Activated CD8-positive, alpha-beta memory T cell treated with anti-CD3 and anti-CD28 coated beads, Interleukin-2, amount 10 ng/mL, durations not matched to agents 7 days and 5 days (primary cell): ENCODE results near the gene UVSSA. TPM values are rescaled to one million over a fixed set of nuclear protein-coding genes. Genes with fewer than 3 reads are reported as not detected.

Experiments used
- ATAC-seq: fragments of 150-1000 bp; cut with Tn5 transposase; one replicate; pipeline ENCODE4 v1.10.0; 2021; ENCODE audit warnings: moderate library complexity
- CTCF ChIA-PET: fragments of 350-600 bp; sonication (Branson Sonifier 250); formaldehyde crosslinking; loops from one replicate; lab custom pipeline; 2021; ENCODE audit warnings: antibody characterized with exemption; lab: Charles Lee
- DNase-seq: peaks from one replicate; pipeline ENCODE4 v3.0.0-alpha.2; 2020
- H3K27ac Mint-ChIP-seq: one replicate; pipeline ENCODE4 v1.8.0; 2021; ENCODE audit warnings: mild to moderate bottlenecking, mixed read lengths
- H3K27me3 Mint-ChIP-seq: one replicate; pipeline ENCODE4 v1.8.0; 2021; ENCODE audit warnings: mixed read lengths
- H3K36me3 Mint-ChIP-seq: one replicate; pipeline ENCODE4 v1.8.0; 2021; ENCODE audit warnings: mild to moderate bottlenecking, mixed read lengths
- H3K4me1 Mint-ChIP-seq: one replicate; pipeline ENCODE4 v1.8.0; 2021; ENCODE audit warnings: mixed read lengths
- H3K4me3 Mint-ChIP-seq: one replicate; pipeline ENCODE4 v1.8.0; 2021; ENCODE audit warnings: mild to moderate bottlenecking, moderate library complexity, mixed read lengths
- H3K9me3 Mint-ChIP-seq: one replicate; pipeline ENCODE4 v1.8.0; 2022; ENCODE audit warnings: low read depth, mixed read lengths
- total RNA-seq, 2 experiments: library from RNA; stranded (reverse); gene quantifications; one replicate each; pipeline ENCODE4 v1.2.3, GENCODE V29; 2021

UVSSA gene
- total RNA-seq, 2 experiments from 2014 or later, result 18.2 to 25.2 TPM

DNA sequence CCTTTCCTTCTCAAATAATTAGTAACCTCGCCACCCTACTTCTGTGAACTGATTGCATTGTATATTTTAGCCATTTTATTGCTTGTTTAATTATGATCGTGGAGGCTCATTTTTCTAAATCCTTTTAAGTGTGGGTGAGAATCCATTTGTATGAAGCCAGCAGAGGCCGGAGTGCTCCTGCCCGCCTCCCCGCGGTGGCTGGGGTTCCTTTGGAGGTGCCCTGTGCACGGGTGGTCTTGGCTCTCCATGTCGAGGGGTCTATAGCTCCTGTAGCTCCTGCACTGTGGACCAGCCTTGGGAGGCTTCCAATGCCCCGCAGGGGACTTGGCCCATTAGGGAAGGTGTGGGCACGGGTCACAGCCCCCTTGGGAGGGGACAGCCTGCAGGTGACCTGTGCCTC is 15.0 kb downstream of the UVSSA start:
- CTCF ChIA-PET, result no interaction called here
- Mint-ChIP-seq H3K36me3 (no peaks in the 10 kb centered on the region), H3K9me3 (no peaks in the 10 kb centered on the region), H3K4me1 (no peaks in the 10 kb centered on the region), H3K27ac (no peak overlapping the region), H3K27me3 (no peaks in the 10 kb centered on the region), H3K4me3 (no peak overlapping the region)
- DNase-seq (no peak), ATAC-seq (no peak)

DNA sequence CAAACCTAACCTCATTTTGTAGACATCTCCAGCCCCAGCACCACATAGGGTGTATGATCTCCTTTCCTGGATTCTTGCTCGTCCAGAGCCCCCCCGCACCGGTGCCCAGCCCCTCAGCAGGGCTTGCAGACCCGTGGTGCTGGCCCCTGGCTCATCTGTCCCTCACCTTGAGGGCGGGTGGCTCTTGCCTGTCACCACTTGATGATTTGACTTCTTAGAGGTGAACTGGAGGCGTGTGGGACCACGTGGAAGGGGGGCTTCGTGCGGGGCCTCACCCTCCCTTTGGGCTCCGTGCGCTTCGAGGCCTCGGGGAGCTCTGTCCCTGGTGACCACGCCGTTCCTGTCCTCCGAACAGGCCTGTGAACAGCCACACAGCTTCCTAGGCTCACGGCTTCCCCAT is 15.5 kb downstream of the UVSSA start:
- no peak for ATAC-seq
- CTCF ChIA-PET, result no interaction called here
- no peaks in the 10 kb centered on the region for H3K36me3 Mint-ChIP-seq

DNA sequence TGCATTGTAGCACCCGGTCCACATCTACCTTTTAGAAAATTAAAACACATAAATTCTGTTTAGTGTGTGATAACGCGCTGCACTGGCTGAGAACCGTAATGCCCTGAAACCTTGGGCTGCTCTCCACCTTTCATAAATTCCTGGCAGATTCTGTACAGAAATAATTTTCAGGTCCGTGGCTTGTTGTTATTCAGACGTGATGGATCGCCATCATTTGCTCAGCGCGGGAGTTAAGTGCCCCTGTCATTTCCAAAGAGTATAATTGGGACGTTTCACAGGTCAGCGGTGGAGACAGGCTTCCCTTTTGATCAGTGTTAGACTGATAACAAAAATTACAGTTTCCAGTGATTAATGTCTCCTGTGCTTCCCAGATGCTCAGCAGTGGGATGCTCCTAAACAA is 16.5 kb downstream of the UVSSA start:
- no peaks in the 10 kb centered on the region for H3K4me1 Mint-ChIP-seq
- H3K4me3 Mint-ChIP-seq, result no peak overlapping the region
- H3K27ac Mint-ChIP-seq, result no peak overlapping the region
- H3K9me3 Mint-ChIP-seq, result no peaks in the 10 kb centered on the region
- H3K27me3 Mint-ChIP-seq, result no peaks in the 10 kb centered on the region
- no peaks in the 10 kb centered on the region for H3K36me3 Mint-ChIP-seq
- ATAC-seq (no peak), DNase-seq (no peak)
- CTCF ChIA-PET, result no interaction called here

More for the DNA sequence above, 15.5 kb downstream of the UVSSA start:
- Mint-ChIP-seq H3K27ac (no peak overlapping the region), H3K4me3 (no peak overlapping the region), H3K4me1 (no peaks in the 10 kb centered on the region), H3K27me3 (no peaks in the 10 kb centered on the region), H3K9me3 (no peaks in the 10 kb centered on the region)
- no peak for DNase-seq

DNA sequence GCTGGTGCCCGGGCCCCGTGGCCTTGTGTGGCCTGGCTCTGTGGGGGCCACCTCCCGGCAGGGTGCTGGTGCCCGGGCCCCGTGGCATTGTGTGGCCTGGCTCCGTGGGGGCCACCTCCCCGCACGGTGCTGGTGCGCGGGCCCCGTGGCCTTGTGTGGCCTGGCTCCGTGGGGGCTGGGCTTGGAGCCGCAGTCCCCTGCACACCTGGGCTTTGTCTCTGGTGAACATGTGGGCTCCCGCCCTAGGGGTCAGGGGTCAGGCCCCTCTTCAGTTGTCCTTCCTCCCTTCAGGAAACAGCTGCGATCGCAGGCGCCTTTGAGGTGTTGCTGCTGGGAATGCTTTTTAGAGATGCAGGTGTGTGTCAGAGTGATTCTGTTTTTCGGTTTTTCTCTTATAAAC is 17.2 kb downstream of the UVSSA start:
- Mint-ChIP-seq H3K36me3 (no peaks in the 10 kb centered on the region), H3K9me3 (no peaks in the 10 kb centered on the region), H3K27me3 (no peaks in the 10 kb centered on the region), H3K4me1 (no peaks in the 10 kb centered on the region), H3K4me3 (no peak overlapping the region), H3K27ac (no peak overlapping the region)
- CTCF ChIA-PET, result interaction anchor here (1.1 kb wide), 1 partner anchor 11 kb away, joined by 3 read pairs; no protein-coding TSS in a partner anchor
- DNase-seq, result no peak
- no peak for ATAC-seq

DNA sequence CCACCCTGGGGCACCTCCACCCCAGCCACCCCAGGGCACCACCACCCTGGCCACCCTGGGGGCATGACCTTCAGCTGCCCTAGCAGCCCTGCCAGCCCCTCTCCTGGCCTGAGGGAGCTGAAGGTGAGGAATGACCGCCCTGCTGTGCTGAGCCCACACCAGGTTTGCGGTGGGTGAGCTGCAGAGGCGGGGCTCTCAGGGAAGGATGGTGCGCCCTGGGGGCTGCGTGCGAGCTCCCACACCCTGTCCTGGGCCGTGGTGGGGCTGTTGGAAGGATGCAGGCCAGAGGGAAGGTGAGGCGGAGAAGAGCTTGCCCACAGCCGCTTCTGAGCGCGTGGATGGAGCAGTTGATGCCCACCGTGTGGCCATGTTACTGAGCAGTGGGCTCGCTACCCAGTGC is 17.7 kb downstream of the UVSSA start:
- Mint-ChIP-seq H3K36me3 (no peaks in the 10 kb centered on the region), H3K27me3 (no peaks in the 10 kb centered on the region), H3K4me3 (no peak overlapping the region), H3K9me3 (no peaks in the 10 kb centered on the region), H3K27ac (no peak overlapping the region), H3K4me1 (no peaks in the 10 kb centered on the region)
- ATAC-seq (no peak), DNase-seq (no peak)
- CTCF ChIA-PET, result interaction anchor here (1.1 kb wide), 1 partner anchor 11 kb away, joined by 3 read pairs; no protein-coding TSS in a partner anchor

DNA sequence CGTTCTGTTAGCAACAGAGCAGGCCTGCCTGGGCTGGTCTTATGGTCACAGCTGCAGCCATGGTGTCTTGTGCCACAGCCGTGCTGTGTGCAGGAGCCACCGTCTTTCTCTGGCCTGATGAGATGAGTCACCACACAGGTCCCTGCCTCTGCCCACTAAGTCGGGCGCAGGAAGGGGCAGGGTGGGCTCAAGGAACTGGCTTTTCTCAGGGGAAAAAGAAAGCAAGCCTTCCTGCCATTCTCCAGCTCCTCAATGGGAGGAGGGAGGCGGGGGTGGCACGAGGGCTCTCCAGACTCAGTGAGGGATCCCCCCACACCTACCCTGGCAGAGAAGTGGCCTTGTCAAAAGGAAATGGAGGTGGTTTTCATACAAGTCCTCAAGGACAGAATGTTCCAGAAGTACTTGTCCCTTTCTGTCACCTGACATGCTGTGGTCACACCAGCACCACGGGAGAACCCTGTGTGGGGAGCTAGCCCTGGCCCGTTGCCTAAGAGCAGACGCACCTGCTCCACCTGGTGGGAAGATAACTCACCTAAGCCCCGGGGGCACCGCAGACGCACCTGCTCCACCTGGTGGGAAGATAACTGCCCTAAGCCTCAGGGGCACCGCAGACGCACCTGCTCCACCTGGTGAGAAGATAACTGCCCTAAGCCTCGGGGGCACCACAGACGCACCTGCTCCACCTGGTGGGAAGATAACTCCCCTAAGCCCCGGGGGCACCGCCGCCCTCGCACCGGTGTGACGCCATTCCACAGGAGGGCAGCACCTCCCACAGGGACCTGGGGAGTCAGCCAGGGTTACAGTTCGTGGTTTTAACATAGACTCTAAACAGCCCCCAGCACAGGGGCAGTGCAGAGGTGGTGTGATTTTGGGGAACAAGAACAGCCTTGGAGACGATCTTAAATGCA is 18.5 kb downstream of the UVSSA start:
- Mint-ChIP-seq H3K4me1 (no peaks in the 10 kb centered on the region), H3K27ac (no peak overlapping the region), H3K4me3 (no peak overlapping the region), H3K9me3 (no peaks in the 10 kb centered on the region), H3K27me3 (no peaks in the 10 kb centered on the region), H3K36me3 (no peaks in the 10 kb centered on the region)
- CTCF ChIA-PET, result interaction anchor here (1.1 kb wide), 1 partner anchor 12 kb away, joined by 3 read pairs; no protein-coding TSS in a partner anchor
- DNase-seq (no peak), ATAC-seq (no peak)

DNA sequence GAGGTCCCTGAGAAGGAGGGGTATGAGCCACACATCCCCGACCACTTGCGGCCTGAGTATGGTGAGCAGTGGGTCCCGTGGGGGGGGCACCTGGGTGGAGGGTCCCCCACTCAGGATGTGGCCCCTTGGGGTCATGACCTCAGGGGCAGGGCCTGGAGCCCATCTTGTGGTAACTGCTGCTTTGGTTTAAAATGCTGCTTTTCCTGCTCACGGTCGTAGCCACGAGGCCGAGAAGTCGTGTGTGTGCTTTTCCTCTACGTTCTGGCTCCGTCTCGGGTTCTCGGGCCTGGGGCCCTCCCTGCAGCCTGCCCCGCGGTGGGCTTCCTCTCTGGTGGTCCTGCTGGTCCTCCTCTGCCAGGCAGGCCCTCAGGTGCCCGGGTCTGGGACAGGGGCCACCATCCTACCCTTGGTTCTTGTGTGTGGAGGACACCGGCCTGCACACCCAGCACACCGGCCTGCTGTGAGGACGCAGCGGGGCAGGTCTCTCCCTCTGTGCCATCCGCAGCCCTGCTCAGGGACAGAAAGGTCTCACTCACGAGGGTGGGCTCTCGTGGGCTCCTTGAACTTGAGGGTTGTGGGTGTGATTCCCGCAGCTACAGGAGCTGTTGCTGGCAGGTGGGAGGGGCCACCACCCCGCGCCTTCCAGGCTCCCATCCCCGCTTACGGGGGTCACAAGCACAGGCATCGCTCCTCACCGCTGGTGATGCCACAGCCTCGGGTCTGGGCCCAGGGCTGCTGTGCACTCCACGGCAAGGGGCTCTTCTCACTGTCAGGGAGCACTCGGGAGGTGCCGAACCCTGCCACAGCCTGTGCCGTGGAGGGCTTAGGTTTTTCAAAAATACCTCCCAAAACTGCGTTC is 19.6 kb downstream of the UVSSA start:
- Mint-ChIP-seq H3K27ac (no peak overlapping the region), H3K27me3 (no peaks in the 10 kb centered on the region), H3K36me3 (no peaks in the 10 kb centered on the region), H3K9me3 (no peaks in the 10 kb centered on the region), H3K4me3 (no peak overlapping the region), H3K4me1 (no peaks in the 10 kb centered on the region)
- CTCF ChIA-PET, result no interaction called here
- no peak for DNase-seq
- no peak for ATAC-seq

DNA sequence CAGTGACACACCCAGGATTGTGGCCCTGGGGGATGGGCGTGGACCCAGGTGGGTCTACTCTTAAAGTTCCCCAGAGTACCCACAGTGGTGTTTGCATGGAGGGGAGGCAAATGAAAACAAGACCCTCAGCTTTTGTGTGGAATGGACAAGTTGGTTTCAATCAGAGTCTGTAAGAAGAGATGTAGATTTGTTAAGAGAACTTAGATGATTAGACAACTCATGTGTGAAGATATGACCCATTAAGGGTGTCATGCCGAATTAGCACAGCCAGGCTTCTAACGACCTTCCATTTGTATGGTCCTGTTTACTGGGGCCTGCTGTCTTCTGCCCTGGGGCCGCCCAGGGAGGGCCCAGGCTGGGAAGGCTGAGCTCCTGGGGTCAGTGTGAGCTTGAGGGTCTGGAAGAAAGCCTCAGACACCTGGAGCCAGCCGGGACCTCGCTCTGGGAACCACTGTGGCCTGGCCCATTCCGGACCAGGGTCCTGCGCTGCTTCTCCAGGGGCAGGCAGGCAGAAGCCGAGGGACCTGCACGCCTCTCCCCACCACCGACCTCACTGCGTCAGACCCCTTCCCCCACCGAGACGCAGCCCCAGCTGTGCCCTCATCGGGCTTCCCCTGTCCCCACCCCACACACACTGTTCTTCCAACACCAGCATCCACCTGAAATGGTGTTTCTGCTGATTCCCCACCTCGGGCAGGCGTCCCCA is 20.4 kb downstream of the UVSSA start:
- DNase-seq, result no peak
- no peak for ATAC-seq

DNA sequence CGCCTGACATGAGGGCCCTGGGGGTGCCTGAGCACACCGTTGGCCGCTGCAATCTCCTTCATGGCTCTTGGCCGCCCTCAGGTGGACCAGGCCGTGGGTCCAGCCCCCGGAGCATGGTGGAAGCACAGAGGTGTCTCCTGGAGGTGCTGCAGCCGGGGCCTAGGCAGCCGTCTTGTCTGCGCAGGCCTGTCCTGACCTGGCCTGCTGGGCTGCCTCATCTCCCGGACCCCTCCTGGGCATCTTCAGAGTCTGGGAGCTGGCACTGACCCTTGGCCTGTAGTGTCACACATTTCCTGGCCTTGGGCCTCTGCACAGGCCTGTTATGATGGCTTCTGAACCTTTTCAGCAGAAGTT is 20.9 kb downstream of the UVSSA start:
- ATAC-seq (no peak), DNase-seq (no peak)
- CTCF ChIA-PET, result no interaction called here
- Mint-ChIP-seq H3K36me3 (no peaks in the 10 kb centered on the region), H3K9me3 (no peaks in the 10 kb centered on the region), H3K4me1 (no peaks in the 10 kb centered on the region), H3K27ac (no peak overlapping the region), H3K27me3 (no peaks in the 10 kb centered on the region), H3K4me3 (no peak overlapping the region)

More for the DNA sequence above, 20.4 kb downstream of the UVSSA start:
- no peak overlapping the region for H3K4me3 Mint-ChIP-seq
- no peak overlapping the region for H3K27ac Mint-ChIP-seq
- H3K36me3 Mint-ChIP-seq, result no peaks in the 10 kb centered on the region
- no peaks in the 10 kb centered on the region for H3K9me3 Mint-ChIP-seq
- H3K4me1 Mint-ChIP-seq, result no peaks in the 10 kb centered on the region
- no peaks in the 10 kb centered on the region for H3K27me3 Mint-ChIP-seq
- CTCF ChIA-PET, result no interaction called here

DNA sequence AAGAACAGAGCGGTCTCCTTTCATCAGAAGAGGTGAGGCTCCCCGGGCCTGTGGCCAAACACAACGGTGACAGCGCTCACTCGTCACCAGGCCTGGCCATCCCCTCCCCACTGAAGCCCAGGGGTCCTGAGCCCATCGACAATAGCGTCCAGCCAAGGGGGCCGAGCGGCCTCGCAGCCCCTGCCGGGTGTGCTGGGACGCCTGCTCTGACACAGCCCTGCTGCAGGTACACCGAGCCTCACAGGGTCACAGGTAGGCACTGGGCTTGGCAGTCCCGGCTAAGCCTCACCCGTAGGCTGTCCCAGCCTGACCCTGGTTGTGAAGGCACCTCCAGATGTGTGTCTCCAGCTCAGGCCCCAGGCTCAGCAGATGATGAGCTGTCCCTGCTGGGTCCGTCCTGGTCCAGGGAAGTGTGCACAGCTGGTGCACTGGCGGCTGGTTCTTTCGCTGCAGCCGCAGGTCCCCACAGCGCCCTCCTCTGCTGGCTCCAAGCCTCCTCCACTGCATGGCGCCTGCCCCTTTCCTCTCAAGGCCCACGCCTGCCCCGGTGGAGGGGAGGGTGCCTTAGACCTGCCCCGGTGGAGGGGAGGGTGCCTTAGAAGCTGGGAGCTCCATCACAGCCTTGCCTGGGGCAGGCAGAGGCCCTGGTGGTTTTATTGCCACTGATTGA is 21.5 kb downstream of the UVSSA start:
- CTCF ChIA-PET, result interaction anchor here (0.7 to 1.0 kb wide), 2 partner anchors 179 to 237 kb away, joined by 3 read pairs; no protein-coding TSS in a partner anchor
- Mint-ChIP-seq H3K27ac (no peak overlapping the region), H3K9me3 (no peaks in the 10 kb centered on the region), H3K36me3 (no peaks in the 10 kb centered on the region), H3K4me1 (no peaks in the 10 kb centered on the region), H3K27me3 (no peaks in the 10 kb centered on the region), H3K4me3 (no peak overlapping the region)
- no peak for ATAC-seq
- DNase-seq, result no peak

DNA sequence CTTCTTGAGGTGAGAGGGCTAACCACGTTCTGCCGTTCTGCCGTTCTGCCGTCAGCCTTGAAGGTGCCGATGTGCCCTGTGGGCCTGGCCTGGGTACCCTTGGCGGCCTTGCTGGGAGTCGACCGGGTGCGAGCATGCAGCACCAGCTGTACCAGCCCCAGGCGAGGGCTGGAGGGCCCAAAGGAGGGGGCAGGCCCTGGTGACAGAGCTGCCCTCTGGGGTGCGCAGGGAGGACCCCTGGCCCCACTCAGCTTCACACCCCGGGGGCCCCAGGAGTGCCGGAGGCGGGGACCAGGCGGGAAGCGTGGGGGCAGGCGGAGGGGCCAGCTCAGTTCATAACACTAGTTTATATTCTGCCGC is 22.1 kb downstream of the UVSSA start:
- Mint-ChIP-seq H3K27me3 (no peaks in the 10 kb centered on the region), H3K36me3 (no peaks in the 10 kb centered on the region), H3K4me1 (no peaks in the 10 kb centered on the region), H3K27ac (no peak overlapping the region), H3K9me3 (no peaks in the 10 kb centered on the region), H3K4me3 (no peak overlapping the region)
- ATAC-seq, result no peak
- DNase-seq, result no peak
- CTCF ChIA-PET, result interaction anchor here (0.7 to 1.0 kb wide), 2 partner anchors 179 to 238 kb away, joined by 3 read pairs; no protein-coding TSS in a partner anchor

DNA sequence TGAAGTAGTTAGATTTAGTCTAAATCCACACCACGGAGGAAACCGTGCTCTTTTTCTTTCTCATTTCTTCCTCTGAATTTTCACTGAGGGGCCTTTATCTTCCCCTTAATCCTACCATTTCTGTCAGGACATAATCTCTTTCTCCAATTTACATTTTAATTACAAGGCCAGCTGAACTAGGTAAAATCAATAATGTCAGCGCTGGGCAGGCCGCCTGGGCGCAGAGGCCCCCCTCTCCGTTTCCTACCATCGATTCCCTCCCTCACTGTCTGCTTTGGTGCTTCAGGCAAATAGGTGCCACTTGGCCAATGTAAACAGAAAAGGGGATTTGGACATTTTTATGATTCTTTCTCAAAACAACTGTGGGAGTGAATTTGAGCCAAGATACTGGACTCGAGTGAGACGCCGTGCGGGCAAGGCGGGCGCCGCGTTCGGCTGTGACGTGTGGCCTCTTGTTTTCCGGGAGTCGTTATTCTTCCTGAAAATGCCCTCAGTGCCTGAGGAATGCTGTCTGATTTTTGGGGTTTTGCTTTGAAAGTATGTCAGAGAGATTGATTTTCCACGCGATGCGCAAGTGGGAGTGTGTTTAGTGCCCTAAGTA is 22.6 kb downstream of the UVSSA start:
- DNase-seq (no peak), ATAC-seq (no peak)
- Mint-ChIP-seq H3K27ac (no peak overlapping the region), H3K4me1 (no peaks in the 10 kb centered on the region), H3K27me3 (no peaks in the 10 kb centered on the region), H3K4me3 (no peak overlapping the region), H3K9me3 (no peaks in the 10 kb centered on the region), H3K36me3 (no peaks in the 10 kb centered on the region)
- CTCF ChIA-PET, result interaction anchor here (1.0 kb wide), 1 partner anchor 238 kb away, joined by 3 read pairs; no protein-coding TSS in a partner anchor
